Fibroblast of mammary gland (primary cell): ENCODE data around the gene ADAM10.

ENCODE experiments used
- DNase-seq: peaks from one replicate; pipeline ENCODE4 v3.0.0-alpha.2; 2010; ENCODE audit warnings: low read depth
- H3K4me3 ChIP-seq: 2 replicates; pipeline ENCODE4 v1.5.1; 2011; ENCODE audit warnings: low read depth, mild to moderate bottlenecking, low read length, moderate library complexity; ENCODE audit not compliant: control insufficient read depth
- TF ChIP-seq, protein P1 (sequence below): conservative IDR thresholded peaks from 2 replicates; pipeline ENCODE4 v1.5.1; 2011; ENCODE audit warnings: low read depth, low read length, inconsistent platforms; ENCODE audit not compliant: control insufficient read depth, insufficient read depth

Gene ADAM10

DNA sequence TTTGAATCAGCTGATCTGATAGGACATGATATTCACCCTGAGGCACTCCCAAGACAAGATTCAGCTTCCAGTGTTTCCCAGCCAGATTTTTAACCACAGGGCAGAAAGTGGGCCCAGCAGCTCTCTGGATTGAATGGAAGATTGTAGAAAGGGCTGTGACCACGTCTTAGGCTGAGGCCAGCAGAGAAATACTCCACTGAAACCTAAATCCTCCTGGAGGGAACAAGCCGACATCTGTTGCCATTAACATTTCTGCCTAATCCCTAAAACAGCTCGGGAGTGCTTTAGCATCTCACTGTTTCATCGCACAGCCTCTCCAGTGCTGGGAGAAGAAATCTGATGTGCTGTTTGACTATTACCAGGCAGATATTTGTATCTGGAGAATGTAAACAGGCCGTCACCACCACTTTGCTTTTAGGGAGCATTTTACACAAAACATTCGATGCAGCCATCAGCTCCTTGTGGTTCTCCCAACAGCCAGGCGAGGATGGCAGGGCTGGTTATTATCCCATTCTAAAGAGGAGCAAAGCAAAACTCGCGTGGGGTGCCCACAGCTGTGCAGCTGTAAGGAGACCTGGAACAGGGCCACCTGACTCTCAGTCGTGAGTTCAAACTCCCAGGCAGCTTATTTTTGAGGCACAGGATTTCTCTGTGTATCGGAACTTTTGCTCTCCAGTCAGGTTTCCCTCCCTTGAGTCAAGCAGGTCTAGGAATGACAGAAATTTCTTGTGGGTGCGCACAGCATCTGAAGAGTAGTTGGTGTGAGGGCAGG, 200.3 kb downstream of the ADAM10 start:
- H3K4me3 ChIP-seq = no peak overlapping the region
- TF ChIP-seq, protein P1, sequence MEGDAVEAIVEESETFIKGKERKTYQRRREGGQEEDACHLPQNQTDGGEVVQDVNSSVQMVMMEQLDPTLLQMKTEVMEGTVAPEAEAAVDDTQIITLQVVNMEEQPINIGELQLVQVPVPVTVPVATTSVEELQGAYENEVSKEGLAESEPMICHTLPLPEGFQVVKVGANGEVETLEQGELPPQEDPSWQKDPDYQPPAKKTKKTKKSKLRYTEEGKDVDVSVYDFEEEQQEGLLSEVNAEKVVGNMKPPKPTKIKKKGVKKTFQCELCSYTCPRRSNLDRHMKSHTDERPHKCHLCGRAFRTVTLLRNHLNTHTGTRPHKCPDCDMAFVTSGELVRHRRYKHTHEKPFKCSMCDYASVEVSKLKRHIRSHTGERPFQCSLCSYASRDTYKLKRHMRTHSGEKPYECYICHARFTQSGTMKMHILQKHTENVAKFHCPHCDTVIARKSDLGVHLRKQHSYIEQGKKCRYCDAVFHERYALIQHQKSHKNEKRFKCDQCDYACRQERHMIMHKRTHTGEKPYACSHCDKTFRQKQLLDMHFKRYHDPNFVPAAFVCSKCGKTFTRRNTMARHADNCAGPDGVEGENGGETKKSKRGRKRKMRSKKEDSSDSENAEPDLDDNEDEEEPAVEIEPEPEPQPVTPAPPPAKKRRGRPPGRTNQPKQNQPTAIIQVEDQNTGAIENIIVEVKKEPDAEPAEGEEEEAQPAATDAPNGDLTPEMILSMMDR = no peak
- no peak for DNase-seq

GRCh38 chr15:58548308-58549012, 201.0 kb downstream of the ADAM10 start:
- no peak for DNase-seq
- TF ChIP-seq, protein P1 = no peak
- H3K4me3 ChIP-seq = no peak overlapping the region

GRCh38 chr15:58547628-58548307, 201.7 kb downstream of the ADAM10 start:
- TF ChIP-seq, protein P1 = no peak
- no peak overlapping the region for H3K4me3 ChIP-seq
- no peak for DNase-seq

GRCh38 chr15:58546635-58547627, 202.6 kb downstream of the ADAM10 start:
- DNase-seq = peak; percentile 92
- TF ChIP-seq, protein P1 = no peak
- H3K4me3 ChIP-seq = no peak overlapping the region

- DNase-seq = peak; percentile 25
- no peak overlapping the region for H3K4me3 ChIP-seq
- TF ChIP-seq, protein P1 = no peak
These were observed 203.4 kb downstream of the ADAM10 start for GRCh38 chr15:58546066-58546591.
